GM12874 (cell line): ENCODE results near the gene SETD7.

Experiments used
- TF ChIP-seq, protein P1 (sequence below): IDR thresholded peaks from 2 replicates; pipeline ENCODE4 v1.5.1; 2011; ENCODE audit warnings: low read depth, mild to moderate bottlenecking, control low read depth, low read length, moderate library complexity; ENCODE audit not compliant: insufficient read depth

SETD7 gene

GRCh38 chr4:139470295-139470694, 85.7 kb downstream of the SETD7 start:
- TF ChIP-seq, protein P1, sequence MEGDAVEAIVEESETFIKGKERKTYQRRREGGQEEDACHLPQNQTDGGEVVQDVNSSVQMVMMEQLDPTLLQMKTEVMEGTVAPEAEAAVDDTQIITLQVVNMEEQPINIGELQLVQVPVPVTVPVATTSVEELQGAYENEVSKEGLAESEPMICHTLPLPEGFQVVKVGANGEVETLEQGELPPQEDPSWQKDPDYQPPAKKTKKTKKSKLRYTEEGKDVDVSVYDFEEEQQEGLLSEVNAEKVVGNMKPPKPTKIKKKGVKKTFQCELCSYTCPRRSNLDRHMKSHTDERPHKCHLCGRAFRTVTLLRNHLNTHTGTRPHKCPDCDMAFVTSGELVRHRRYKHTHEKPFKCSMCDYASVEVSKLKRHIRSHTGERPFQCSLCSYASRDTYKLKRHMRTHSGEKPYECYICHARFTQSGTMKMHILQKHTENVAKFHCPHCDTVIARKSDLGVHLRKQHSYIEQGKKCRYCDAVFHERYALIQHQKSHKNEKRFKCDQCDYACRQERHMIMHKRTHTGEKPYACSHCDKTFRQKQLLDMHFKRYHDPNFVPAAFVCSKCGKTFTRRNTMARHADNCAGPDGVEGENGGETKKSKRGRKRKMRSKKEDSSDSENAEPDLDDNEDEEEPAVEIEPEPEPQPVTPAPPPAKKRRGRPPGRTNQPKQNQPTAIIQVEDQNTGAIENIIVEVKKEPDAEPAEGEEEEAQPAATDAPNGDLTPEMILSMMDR, result no peak

GRCh38 chr4:139469869-139470268, 86.2 kb downstream of the SETD7 start:
- TF ChIP-seq, protein P1, result no peak

DNA sequence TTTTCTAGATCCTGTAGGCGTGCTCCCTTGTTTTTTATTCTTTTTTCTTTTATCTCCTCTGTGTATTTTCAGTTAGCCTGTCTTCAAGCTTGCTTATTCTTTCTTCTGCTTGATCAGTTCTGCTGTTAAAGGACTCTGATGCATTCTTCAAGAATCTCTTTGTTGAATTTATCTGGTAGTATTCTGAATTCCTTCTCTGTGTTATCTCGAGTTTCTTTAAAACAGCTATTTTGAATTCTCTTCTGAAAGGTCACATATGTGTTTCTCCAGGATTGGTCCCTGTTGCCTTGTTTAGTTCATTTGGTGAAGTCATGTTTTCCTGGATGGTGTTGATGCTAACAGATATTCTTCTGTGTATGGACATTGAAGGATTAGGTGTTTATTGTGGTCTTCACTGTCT, 86.8 kb downstream of the SETD7 start:
- TF ChIP-seq, protein P1, result no peak

DNA sequence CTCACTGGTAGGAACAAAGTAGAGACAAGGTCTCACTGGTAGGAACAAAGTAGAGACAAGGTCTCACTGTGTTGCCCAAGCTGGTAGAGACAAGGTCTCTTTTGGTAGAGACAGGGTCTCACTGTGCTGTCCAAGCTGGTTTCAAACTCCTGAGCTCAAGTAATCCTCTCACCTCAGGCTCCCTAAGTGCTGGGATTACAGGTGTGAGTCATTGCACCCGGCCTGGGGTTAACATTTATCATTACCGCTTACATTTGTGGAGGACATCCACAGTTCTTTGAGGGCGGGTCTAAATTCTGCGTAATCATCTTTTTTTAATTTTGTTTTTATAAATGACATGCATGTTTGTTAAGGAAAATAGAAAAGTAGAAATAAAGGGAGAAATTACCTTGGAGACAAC, 90.1 kb downstream of the SETD7 start:
- TF ChIP-seq, protein P1, result no peak

DNA sequence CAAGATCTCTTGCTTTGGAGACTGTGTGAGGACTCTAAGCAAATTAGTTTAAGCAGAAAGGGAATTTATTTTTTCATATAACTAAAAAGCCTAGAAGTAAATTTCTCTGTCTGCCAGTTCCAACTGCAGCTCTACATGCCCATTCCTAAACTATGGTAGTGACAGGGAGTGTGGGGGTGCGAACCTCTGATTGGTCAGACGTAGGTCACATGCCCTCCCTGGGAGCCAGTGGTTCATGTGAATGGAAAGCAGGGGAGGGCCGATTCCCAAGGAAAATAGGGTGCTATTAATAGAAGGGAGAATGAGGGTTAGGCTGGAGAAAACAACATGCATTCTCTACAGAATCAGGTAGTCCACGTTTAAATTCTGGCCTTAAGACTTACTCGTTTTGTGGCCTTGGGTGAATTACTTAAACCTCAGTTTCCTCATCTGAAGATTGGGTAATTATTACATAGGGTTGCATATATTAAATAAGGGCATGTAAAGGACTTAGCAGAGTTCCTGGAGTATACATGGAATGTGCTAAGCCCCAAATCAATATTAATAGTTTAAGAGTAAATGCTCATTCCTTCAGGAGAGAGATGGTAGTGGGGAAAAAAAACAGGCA, 94.9 kb downstream of the SETD7 start:
- TF ChIP-seq, protein P1, result no peak

GRCh38 chr4:139460565-139460964, 95.5 kb downstream of the SETD7 start:
- TF ChIP-seq, protein P1, result no peak

DNA sequence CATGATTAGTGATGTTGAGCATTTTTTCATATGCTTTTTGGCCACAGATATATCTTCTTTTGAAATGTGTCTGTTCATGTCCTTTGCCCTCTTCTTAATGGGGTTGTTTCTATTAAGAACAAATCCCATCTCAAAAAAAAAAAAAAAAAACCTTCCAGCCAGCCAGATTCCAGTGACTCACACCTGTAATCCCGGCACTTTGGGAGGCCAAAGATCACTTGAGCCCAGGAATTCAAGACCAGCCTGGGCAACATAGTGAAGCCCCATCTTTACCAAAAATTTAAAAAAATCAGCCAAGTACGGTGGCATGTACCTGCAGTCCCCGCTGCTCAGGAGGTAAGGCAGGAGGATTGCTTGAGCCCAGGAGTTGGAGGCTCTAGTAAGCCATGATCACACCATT, 97.0 kb downstream of the SETD7 start:
- TF ChIP-seq, protein P1, result no peak
